OCI-LY3 (cell line): Measurements from ENCODE around the gene GOLGA6D.
"Not testable (repeated sequence)": the region's sequence is repeated elsewhere in the genome, so short reads cannot be mapped to it uniquely, and the experiment has no call there.

ENCODE experiments used
- H2AFZ ChIP-seq: fragments of 200-600, 300-600 bp; shearing (Covaris generic); 2 replicates; pipeline ENCODE4 v1.6.0; 2014; ENCODE audit warnings: antibody characterized with exemption, low read depth, low read length
- H3K27ac ChIP-seq: fragments of 200-600, 300-600 bp; sonication (generic); 2 replicates; pipeline ENCODE4 v1.5.1; 2014; ENCODE audit warnings: mild to moderate bottlenecking, low read length, moderate library complexity, mixed read lengths
- H3K27me3 ChIP-seq: fragments of 200-600, 300-600 bp; sonication (generic); 2 replicates; pipeline ENCODE4 v1.6.1; 2014; ENCODE audit warnings: low read depth, low read length, mixed read lengths
- H3K36me3 ChIP-seq: fragments of 200-600, 300-600 bp; sonication (generic); replicated peaks from 2 replicates; pipeline ENCODE3; 2014; ENCODE audit warnings: low read depth, low read length, mixed read lengths
- H3K4me1 ChIP-seq: fragments of 300-600, 200-600 bp; sonication (generic); 2 replicates; pipeline ENCODE4 v1.6.1; 2014; ENCODE audit warnings: low read length, mixed read lengths
- H3K4me2 ChIP-seq: fragments of 200-600, 300-600 bp; sonication (generic); 2 replicates; pipeline ENCODE4 v1.6.1; 2014; ENCODE audit warnings: low read length, mixed read lengths
- H3K4me3 ChIP-seq: fragments of 300-600, 200-600 bp; sonication (generic); 2 replicates; pipeline ENCODE4 v1.5.1; 2014; ENCODE audit warnings: antibody characterized with exemption, mild to moderate bottlenecking, low read length, moderate library complexity
- H3K79me2 ChIP-seq: fragments of 300-600, 200-600 bp; shearing (Covaris generic); 2 replicates; pipeline ENCODE4 v1.6.1; 2014; ENCODE audit warnings: mild to moderate bottlenecking, low read length, mixed read lengths
- H3K9ac ChIP-seq: fragments of 300-600, 200-600 bp; shearing (Covaris generic); 2 replicates; pipeline ENCODE4 v1.6.0; 2014; ENCODE audit warnings: mild to moderate bottlenecking, low read length, moderate library complexity
- H3K9me3 ChIP-seq: fragments of 200-600, 300-600 bp; shearing (Covaris generic); 2 replicates; pipeline ENCODE4 v1.6.1; 2014; ENCODE audit warnings: low read length, mixed read lengths; ENCODE audit not compliant: insufficient read depth
- H4K20me1 ChIP-seq: fragments of 200-600, 300-600 bp; sonication (generic); 2 replicates; pipeline ENCODE4 v1.6.1; 2016; ENCODE audit warnings: low read length, mixed read lengths; ENCODE audit not compliant: insufficient read depth
- EZH2phosphoT487 ChIP-seq: fragments of 200-600 bp; shearing (Covaris generic); IDR thresholded peaks from 2 replicates; pipeline ENCODE4 v1.6.1; 2018; ENCODE audit warnings: antibody characterized with exemption, mixed run types, low read depth
- TF ChIP-seq, protein P1 (sequence below): fragments of 200-600, 300-600 bp; sonication (generic); IDR thresholded peaks from 2 replicates; pipeline ENCODE4 v1.5.1; 2014; ENCODE audit warnings: antibody characterized with exemption, low read length, low read depth

The GOLGA6D gene

DNA sequence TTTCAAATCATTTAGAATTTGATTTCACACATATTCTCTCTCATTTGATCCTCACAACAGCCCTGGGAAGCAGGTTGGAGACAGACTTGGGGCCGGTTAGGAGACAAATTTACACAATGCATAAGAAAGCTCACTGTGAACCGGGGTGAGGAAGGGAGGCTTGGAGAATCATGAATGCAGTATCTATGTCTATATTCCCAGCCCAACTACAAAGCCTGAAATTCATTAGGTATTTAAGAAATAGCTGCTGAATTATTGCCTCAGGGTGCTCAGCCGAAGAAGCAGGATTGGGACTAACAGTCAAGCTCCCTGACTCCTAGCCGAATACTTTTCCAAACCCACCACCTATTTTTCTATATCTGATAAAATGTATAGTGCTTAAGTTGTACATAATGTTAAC lies 32.9 kb upstream of the GOLGA6D start:
- Histone ChIP-seq H4K20me1 (no peaks in the 10 kb centered on the region), H3K4me2 (no peak overlapping the region), H3K27ac (no peak overlapping the region), H3K4me3 (no peak overlapping the region), H3K9ac (no peak overlapping the region), H3K27me3 (peaks cover 54% of the 10 kb centered on the region), H3K79me2 (no peaks in the 10 kb centered on the region), H3K4me1 (no peaks in the 10 kb centered on the region), H2AFZ (no peak overlapping the region), H3K9me3 (no peaks in the 10 kb centered on the region), H3K36me3 (no peaks in the 10 kb centered on the region)
- TF ChIP-seq EZH2phosphoT487, result no peak
- TF ChIP-seq, protein P1, sequence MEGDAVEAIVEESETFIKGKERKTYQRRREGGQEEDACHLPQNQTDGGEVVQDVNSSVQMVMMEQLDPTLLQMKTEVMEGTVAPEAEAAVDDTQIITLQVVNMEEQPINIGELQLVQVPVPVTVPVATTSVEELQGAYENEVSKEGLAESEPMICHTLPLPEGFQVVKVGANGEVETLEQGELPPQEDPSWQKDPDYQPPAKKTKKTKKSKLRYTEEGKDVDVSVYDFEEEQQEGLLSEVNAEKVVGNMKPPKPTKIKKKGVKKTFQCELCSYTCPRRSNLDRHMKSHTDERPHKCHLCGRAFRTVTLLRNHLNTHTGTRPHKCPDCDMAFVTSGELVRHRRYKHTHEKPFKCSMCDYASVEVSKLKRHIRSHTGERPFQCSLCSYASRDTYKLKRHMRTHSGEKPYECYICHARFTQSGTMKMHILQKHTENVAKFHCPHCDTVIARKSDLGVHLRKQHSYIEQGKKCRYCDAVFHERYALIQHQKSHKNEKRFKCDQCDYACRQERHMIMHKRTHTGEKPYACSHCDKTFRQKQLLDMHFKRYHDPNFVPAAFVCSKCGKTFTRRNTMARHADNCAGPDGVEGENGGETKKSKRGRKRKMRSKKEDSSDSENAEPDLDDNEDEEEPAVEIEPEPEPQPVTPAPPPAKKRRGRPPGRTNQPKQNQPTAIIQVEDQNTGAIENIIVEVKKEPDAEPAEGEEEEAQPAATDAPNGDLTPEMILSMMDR, result no peak

DNA sequence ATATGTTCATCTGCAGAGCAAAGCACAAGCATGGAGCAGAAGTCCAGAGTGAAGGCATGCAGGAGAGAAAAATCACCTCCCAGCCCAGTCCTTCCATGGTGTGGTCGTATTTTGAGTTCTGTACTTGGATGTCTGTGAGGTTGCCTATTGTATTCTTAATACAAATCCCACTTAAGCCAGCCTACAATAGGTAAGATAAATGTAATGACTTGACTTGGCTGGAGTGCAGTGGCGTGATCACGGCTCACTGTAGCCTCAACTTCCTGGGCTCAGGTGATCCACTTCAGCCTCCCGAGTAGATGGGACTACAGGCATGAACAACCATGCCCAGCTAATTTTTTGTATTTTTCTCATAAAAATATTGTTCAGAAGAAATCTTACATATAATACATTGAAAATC lies 31.3 kb upstream of the GOLGA6D start:
- not testable (repeated sequence) for H3K4me1 ChIP-seq, H3K9me3 ChIP-seq, H3K4me2 ChIP-seq, H2AFZ ChIP-seq, H3K27ac ChIP-seq, H3K79me2 ChIP-seq, H4K20me1 ChIP-seq, H3K36me3 ChIP-seq, H3K4me3 ChIP-seq, H3K9ac ChIP-seq
- H3K27me3 ChIP-seq, result peaks cover 54% of the 10 kb centered on the region

DNA sequence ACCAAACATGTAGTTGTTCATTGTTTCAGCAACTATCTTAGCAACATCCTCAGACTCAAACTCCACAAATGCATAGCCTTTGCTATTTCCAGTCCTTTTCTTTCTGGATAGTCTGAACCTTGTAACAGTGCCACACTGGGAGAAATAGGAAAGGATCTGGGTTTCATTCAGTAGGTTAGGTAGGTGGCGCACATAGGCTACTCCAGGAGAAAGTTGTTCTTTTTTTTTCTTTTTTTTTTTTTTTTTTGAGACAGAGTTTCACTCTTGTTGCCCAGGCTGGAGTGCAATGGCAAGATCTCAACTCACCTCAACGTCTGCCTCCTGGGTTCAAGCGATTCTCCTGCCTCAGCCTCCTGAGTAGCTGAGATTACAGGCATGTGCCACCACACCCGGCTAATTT lies 30.4 kb upstream of the GOLGA6D start:
- peaks cover 51% of the 10 kb centered on the region for H3K27me3 ChIP-seq
- not testable (repeated sequence) for H3K36me3 ChIP-seq, H3K4me1 ChIP-seq, H4K20me1 ChIP-seq, H3K9me3 ChIP-seq, H3K4me3 ChIP-seq, H3K27ac ChIP-seq, H3K4me2 ChIP-seq, H3K9ac ChIP-seq, H2AFZ ChIP-seq, H3K79me2 ChIP-seq

DNA sequence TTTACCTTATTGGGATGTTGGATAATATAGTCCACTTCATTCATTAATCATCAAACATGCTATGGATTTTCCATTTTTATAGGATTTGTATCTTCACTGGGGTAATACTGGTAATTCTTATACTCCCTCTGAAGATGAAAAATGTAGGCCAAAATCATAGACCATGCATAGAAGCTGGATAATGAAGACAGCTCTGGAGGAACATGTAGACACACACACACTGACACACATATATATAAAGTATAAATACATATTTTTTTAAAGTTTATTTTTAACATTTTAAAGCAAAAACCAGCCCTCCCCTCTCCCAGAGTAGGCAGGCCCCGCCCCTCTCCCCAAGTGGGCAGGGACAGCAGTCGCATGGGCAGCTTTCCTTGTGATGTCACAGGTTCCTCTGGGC lies 24.6 kb upstream of the GOLGA6D start, which contains the start of gene GOLGA6C:
Gene GOLGA6C, plus strand, starts transcription at position 301 of the 400 bp plus-strand sequence. CDS start 265 bp downstream, outside the sequence.
- H3K27ac ChIP-seq, H3K4me3 ChIP-seq, H4K20me1 ChIP-seq, H3K9me3 ChIP-seq, H3K4me2 ChIP-seq, H3K9ac ChIP-seq, H2AFZ ChIP-seq, H3K4me1 ChIP-seq, H3K27me3 ChIP-seq, H3K36me3 ChIP-seq, H3K79me2 ChIP-seq: not testable (repeated sequence)

DNA sequence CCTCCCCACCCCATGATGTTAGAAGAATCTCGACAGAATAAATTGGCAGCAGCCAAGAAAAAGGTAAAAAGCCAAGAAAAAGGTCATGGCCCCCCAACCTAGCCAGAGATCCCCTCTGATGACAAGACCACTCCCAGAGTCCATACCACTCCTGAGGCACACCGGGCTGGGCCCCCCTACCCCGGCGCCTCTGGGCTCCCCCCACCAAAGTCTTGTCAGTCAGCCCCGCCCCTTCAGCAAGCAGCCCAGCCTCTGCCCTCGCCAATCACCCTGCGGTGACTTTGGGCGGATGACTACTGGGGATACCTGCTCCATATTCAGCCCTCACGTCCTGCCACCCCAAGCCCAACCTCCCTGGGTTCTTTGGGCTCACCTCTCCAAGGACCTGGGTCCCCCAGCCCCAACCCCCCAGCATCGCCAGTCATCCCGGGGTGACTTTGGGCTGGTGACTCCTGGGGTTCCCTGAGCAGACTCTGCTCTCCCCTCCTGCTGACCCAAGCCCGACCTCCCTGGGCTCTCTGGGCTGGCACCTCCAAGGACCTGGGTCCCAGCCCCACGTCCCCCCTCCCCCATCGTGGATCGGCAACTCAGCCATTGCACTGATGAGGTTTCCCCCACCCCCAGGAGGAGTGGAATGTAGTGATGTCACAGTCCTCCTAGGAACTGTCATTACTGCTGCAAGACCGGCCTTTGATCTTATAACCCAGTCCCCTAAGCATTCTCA lies 23.9 kb upstream of the GOLGA6D start:
- H3K4me2 ChIP-seq, H3K27me3 ChIP-seq, H2AFZ ChIP-seq, H4K20me1 ChIP-seq, H3K9ac ChIP-seq, H3K9me3 ChIP-seq, H3K36me3 ChIP-seq, H3K79me2 ChIP-seq, H3K27ac ChIP-seq, H3K4me3 ChIP-seq, H3K4me1 ChIP-seq: not testable (repeated sequence)

DNA sequence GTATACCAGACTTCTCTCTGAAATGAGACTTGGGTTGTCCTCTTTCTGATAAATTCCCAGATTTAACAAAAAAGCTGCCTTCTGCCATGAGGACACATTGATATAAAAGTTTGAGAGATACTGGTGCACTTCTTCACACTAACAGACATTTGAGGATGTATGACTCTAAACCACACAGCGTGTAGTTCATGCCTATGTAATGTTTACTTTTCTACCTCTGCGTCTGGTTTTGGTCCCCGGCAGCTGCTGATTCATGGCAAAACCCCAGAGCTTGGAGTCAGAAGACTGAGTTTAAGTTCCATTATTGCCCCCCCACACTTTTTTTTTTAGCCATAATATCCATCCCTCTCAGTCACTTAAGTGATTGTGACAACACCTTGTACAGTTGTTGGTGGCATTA lies 22.8 kb upstream of the GOLGA6D start:
- not testable (repeated sequence) for H3K27ac ChIP-seq, H3K79me2 ChIP-seq, H3K4me3 ChIP-seq, H4K20me1 ChIP-seq, H3K4me1 ChIP-seq, H3K27me3 ChIP-seq, H3K36me3 ChIP-seq, H2AFZ ChIP-seq, H3K9ac ChIP-seq, H3K4me2 ChIP-seq, H3K9me3 ChIP-seq

DNA sequence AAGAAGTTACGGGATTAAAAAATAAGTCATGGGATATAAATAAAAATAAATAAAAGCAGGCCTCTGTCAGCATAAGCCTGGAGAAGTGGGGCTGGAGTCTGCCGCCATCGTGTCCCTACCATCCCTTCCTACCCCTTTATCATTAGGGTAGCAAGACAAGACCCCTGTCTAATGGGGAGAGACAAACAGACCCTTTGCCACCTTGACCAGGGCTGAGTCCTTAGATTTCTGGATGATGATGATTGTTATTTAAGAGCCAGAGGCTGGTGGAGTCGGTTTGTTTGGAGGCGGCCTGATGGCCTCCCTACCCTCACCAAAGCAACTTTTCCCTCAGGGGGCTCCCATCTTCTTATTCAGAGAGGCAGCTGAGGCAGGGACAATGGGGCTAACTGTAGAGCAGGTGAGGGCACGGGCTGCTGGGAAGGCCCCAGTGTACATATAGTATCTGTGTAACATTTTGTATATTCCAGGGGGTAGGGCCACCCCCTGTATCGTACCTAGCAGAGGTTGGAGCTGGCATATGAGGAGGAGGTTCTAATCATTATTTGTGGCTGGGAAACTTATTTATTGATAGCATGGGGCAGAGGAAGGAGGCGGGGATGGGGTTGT lies 8.8 kb upstream of the GOLGA6D start:
- not testable (repeated sequence) for H3K27ac ChIP-seq, H4K20me1 ChIP-seq, H3K9ac ChIP-seq, H3K9me3 ChIP-seq, H3K4me3 ChIP-seq, H3K4me1 ChIP-seq, H2AFZ ChIP-seq, H3K36me3 ChIP-seq, H3K27me3 ChIP-seq, H3K79me2 ChIP-seq, H3K4me2 ChIP-seq
